HCT116 (cell line): ENCODE measurements around the gene SPSB4. TPM values are rescaled to one million over a fixed set of nuclear protein-coding genes. Genes with fewer than 3 reads are reported as not detected.

Experiments used
- ATAC-seq: fragments of 200-7000 bp; cut with Tn5 transposase; 2 replicates; pipeline ENCODE4 v1.9.1; 2020; ENCODE audit warnings: mild to moderate bottlenecking, moderate library complexity
- BruUV-seq: library from RNA; stranded (reverse); fragments of 400-500 nt; replicated peaks from 2 replicates; lab custom pipeline; 2021; lab: Mats Ljungman, UMichigan
- CTCF ChIA-PET: fragments of 300-600 bp; sonication (Branson Sonifier 250); formaldehyde crosslinking; loops from one replicate; lab custom pipeline; 2021; ENCODE audit warnings: antibody characterized with exemption; lab: Charles Lee
- POLR2A ChIA-PET: fragments of 300-600, 350-600 bp; sonication (Branson Sonifier 250); formaldehyde crosslinking; loops from one replicate; lab custom pipeline; 2021; ENCODE audit warnings: antibody characterized with exemption; lab: Charles Lee
- RAD21 ChIA-PET, 2 experiments: fragments of 300-600 bp; sonication (Branson Sonifier 250); formaldehyde crosslinking; loops; one replicate each; lab custom pipeline; 2023; ENCODE audit warnings: low total read pairs in 2 of 2; ENCODE audit not compliant: uncharacterized antibody in 2 of 2, unreplicated experiment in 2 of 2, low non-redundant PET in 1 of 2; lab: Charles Lee
- DNase-seq: peaks from one replicate; pipeline ENCODE4 v3.0.0-alpha.2; 2010; ENCODE audit warnings: low read depth, low spot score
- H2AFZ ChIP-seq: fragments of 200-600 bp; shearing (Covaris generic), sonication (generic); 2 replicates; pipeline ENCODE4 v1.6.1; 2017; ENCODE audit warnings: low read depth, mixed run types, mixed read lengths, antibody characterized with exemption, low read length; ENCODE audit not compliant: poor library complexity, severe bottlenecking
- H3K27ac ChIP-seq: 2 replicates; pipeline ENCODE4 v1.5.1; 2012; ENCODE audit warnings: low read depth, low read length
- H3K27me3 ChIP-seq: fragments of 200-600 bp; sonication (generic); 2 replicates; pipeline ENCODE4 v1.6.1; 2016; ENCODE audit warnings: mixed run types, low read length, mixed read lengths; ENCODE audit not compliant: insufficient read depth
- H3K36me3 ChIP-seq, 2 experiments: fragments of 200-500 bp in 1 of 2; fragments of 200-600 bp in 1 of 2; sonication (Bioruptor generic) in 1 of 2; sonication (generic) in 1 of 2; 2 replicates each; pipeline versions ENCODE4 v1.5.1 to v1.6.1; 2014 to 2016; ENCODE audit warnings: low read length in 2 of 2, inconsistent platforms in 1 of 2, mixed read lengths in 1 of 2, mixed run types in 1 of 2; ENCODE audit not compliant: insufficient read depth in 2 of 2, control insufficient read depth in 1 of 2
- H3K4me1 ChIP-seq, 2 experiments: fragments of 200-600 bp in 1 of 2; sonication (generic) in 1 of 2; 2 replicates each; pipeline versions ENCODE4 v1.5.1 to v1.6.1; 2012 to 2017; ENCODE audit warnings: low read length in 2 of 2, inconsistent platforms in 1 of 2, mild to moderate bottlenecking in 1 of 2, mixed read lengths in 1 of 2, mixed run types in 1 of 2, moderate library complexity in 1 of 2; ENCODE audit not compliant: insufficient read depth in 2 of 2, control insufficient read depth in 1 of 2
- H3K4me2 ChIP-seq: fragments of 200-600 bp; sonication (generic); 2 replicates; pipeline ENCODE4 v1.6.1; 2017; ENCODE audit warnings: mixed run types, low read length, mixed read lengths
- H3K4me3 ChIP-seq, 2 experiments: fragments of 200-600 bp in 1 of 2; sonication (generic) in 1 of 2; replicated peaks in 1 of 2; 2 replicates each; pipeline ENCODE4 v1.5.1; 2011 to 2016; ENCODE audit warnings: low read length in 2 of 2, control low read depth in 1 of 2, low read depth in 1 of 2, mild to moderate bottlenecking in 1 of 2, mixed read lengths in 1 of 2, mixed run types in 1 of 2
- H3K79me2 ChIP-seq: fragments of 200-600 bp; sonication (generic); 2 replicates; pipeline ENCODE4 v1.6.1; 2017; ENCODE audit warnings: mild to moderate bottlenecking, mixed run types, low read length, moderate library complexity, mixed read lengths; ENCODE audit not compliant: insufficient read depth
- H3K9ac ChIP-seq: fragments of 200-600 bp; sonication (generic); 2 replicates; pipeline ENCODE4 v1.6.1; 2016; ENCODE audit warnings: low read length, mixed read lengths
- H3K9me2 ChIP-seq: fragments of 200-600 bp; sonication (generic), shearing (Covaris generic); 2 replicates; pipeline ENCODE4 v1.6.1; 2017; ENCODE audit warnings: mixed run types, mild to moderate bottlenecking, moderate library complexity; ENCODE audit not compliant: insufficient read depth
- H3K9me3 ChIP-seq, 2 experiments: fragments of 200-500 bp in 1 of 2; fragments of 200-600 bp in 1 of 2; sonication (Bioruptor generic) in 1 of 2; sonication (generic) in 1 of 2; 2 replicates each; pipeline ENCODE4 v1.6.1; 2014 to 2017; ENCODE audit warnings: low read length in 2 of 2, mixed read lengths in 2 of 2, inconsistent platforms in 1 of 2, low read depth in 1 of 2, mild to moderate bottlenecking in 1 of 2, mixed run types in 1 of 2, moderate library complexity in 1 of 2; ENCODE audit not compliant: control insufficient read depth in 1 of 2, insufficient read depth in 1 of 2
- H4K20me1 ChIP-seq: fragments of 200-600 bp; sonication (generic), shearing (Covaris generic); 2 replicates; pipeline ENCODE4 v1.6.1; 2017; ENCODE audit warnings: mixed run types, mild to moderate bottlenecking, moderate library complexity; ENCODE audit not compliant: insufficient read depth
- CBX3 ChIP-seq: IDR thresholded peaks from 2 replicates; pipeline ENCODE4 v1.6.1; 2012; ENCODE audit warnings: low read depth
- ELF1 ChIP-seq: IDR thresholded peaks from 2 replicates; pipeline ENCODE4 v1.6.1; 2012; ENCODE audit warnings: low read depth, borderline replicate concordance
- RAD21 ChIP-seq: IDR thresholded peaks from 2 replicates; pipeline ENCODE4 v1.6.1; 2012; ENCODE audit warnings: low read depth, mild to moderate bottlenecking
- intact Hi-C: fragments of 100-400 bp; cut with micrococcal nuclease; formaldehyde crosslinking; loops from 2 replicates; pipeline ENCODE4 v1.10.0; 2022
- total RNA-seq: library from RNA; stranded (reverse); gene quantifications from one replicate; pipeline ENCODE4 v1.2.1, GENCODE V29; 2021; ENCODE audit not compliant: unreplicated experiment
- TF ChIP-seq, protein P1 (sequence below): IDR thresholded peaks from 2 replicates; pipeline ENCODE4 v1.6.1; 2012
- TF ChIP-seq, protein P2 (sequence below), 3 experiments: fragments of 200-600 bp in 1 of 3; sonication (generic) in 1 of 3; IDR thresholded peaks in 2 of 3; conservative IDR thresholded peaks in 1 of 3; 2 replicates each; pipeline ENCODE4 v1.5.1; 2012 to 2017; ENCODE audit warnings: low read depth in 2 of 3, low read length in 2 of 3, antibody characterized with exemption in 1 of 3, borderline replicate concordance in 1 of 3, control low read depth in 1 of 3, mild to moderate bottlenecking in 1 of 3, mixed read lengths in 1 of 3, mixed run types in 1 of 3, moderate library complexity in 1 of 3; ENCODE audit not compliant: insufficient read depth in 1 of 3
- TF ChIP-seq, protein P3 (sequence below): IDR thresholded peaks from 2 replicates; pipeline ENCODE4 v1.6.1; 2011; ENCODE audit warnings: mild to moderate bottlenecking, low read length, moderate library complexity; ENCODE audit not compliant: insufficient replicate concordance; ENCODE audit errors: extremely low read depth

The SPSB4 gene
- total RNA-seq, 1 experiment from 2014 or later, result 0.57 TPM

DNA sequence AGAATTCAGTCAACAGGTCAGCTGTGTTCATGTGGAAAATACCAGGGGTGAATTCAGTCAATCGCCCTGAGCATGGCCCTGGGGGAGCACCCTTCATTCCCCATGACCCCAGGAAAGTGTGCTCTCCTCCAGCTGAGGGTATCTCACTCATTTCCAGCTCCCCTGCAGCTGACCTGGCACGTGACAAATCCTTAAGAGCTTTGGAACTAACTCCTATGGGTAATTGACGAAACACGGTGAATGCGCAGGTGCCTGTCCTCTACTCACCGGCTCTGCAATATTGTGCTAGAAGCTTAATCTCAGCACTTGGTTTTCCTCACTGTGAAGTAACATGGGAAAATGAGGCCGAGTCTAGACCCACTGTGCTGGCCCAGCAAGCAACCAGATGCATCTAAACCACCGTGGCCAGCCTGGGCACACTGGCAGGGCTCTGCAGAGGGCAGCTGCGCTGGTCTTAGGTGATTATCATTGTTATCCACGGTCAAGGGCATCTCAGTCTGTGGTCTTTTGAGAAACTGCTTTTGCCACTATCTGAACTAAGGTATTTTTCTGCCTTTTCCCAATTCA is 63.1 kb downstream of the SPSB4 start:
- Histone ChIP-seq H3K27me3 (no peaks in the 10 kb centered on the region), H3K4me2 (no peak overlapping the region), H3K79me2 (no peaks in the 10 kb centered on the region), H3K36me3 (no peaks in the 10 kb centered on the region), H3K27ac (no peak overlapping the region), H2AFZ (no peak overlapping the region), H3K4me1 (no peaks in the 10 kb centered on the region), H3K9me3 (peaks cover 0 to 3% of the 10 kb centered on the region in 2 experiments; a peak in 1 of 4 replicates), H3K4me3 (no peak overlapping the region), H4K20me1 (no peaks in the 10 kb centered on the region), H3K9ac (no peak overlapping the region), H3K9me2 (no peaks in the 10 kb centered on the region)
- no peak for TF ChIP-seq CBX3
- TF ChIP-seq, protein P1, sequence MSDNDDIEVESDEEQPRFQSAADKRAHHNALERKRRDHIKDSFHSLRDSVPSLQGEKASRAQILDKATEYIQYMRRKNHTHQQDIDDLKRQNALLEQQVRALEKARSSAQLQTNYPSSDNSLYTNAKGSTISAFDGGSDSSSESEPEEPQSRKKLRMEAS, result no peak
- DNase-seq, result no peak
- intact Hi-C loops, result no loop called here
- ChIA-PET RAD21 (no interaction called here), POLR2A (no interaction called here), CTCF (interaction anchor here (1.4 to 2.6 kb wide), 4 partner anchors 8 to 216 kb away, joined by 3 to 25 read pairs (median 8); no protein-coding TSS in a partner anchor)
- BruUV-seq, result no TSS peak
- no peak for ATAC-seq

DNA sequence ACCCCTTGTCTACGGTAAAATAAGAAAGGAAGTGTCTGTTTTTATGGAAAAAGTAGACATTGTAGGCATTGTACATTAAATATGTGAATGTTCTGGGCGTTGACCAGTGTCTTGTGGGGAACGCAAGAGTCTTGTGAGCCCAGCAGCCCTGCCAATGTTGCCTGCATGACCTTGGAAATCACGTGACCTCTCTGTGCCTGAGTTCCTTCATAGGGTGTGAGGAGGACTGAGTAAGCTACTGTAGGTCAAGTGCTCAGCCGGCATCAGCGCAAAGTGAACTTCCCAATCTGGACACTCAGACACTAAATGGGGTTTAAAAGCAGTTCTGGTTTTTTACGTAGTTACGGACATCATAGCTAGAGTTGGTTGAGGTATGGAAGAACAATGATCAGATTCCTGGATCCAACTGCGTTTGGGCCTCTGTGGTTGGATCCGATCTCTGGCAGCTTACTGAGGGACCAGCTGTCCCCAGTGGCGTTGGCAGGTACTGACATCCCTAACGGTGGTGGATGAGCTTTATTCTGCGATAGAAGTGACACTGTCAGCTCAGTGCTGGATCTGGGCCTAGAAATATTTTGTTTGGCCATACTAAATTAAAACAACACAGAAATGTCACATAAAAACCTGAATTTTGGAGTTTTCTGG is 63.8 kb downstream of the SPSB4 start:
- Histone ChIP-seq H2AFZ (peak overlapping the region; percentile 64), H3K9me3 (peaks cover 0 to 3% of the 10 kb centered on the region in 2 experiments; a peak in 1 of 4 replicates), H4K20me1 (no peaks in the 10 kb centered on the region), H3K79me2 (no peaks in the 10 kb centered on the region), H3K27ac (no peak overlapping the region), H3K4me2 (no peak overlapping the region), H3K36me3 (no peaks in the 10 kb centered on the region), H3K4me3 (no peak overlapping the region), H3K9ac (no peak overlapping the region), H3K9me2 (no peaks in the 10 kb centered on the region), H3K4me1 (no peaks in the 10 kb centered on the region), H3K27me3 (no peaks in the 10 kb centered on the region)
- RAD21 ChIA-PET, result no interaction called here
- intact Hi-C loops, result no loop called here
- DNase-seq (peak; percentile 10), ATAC-seq (peak; percentile 100)
- BruUV-seq, result no TSS peak
- TF ChIP-seq, protein P2, sequence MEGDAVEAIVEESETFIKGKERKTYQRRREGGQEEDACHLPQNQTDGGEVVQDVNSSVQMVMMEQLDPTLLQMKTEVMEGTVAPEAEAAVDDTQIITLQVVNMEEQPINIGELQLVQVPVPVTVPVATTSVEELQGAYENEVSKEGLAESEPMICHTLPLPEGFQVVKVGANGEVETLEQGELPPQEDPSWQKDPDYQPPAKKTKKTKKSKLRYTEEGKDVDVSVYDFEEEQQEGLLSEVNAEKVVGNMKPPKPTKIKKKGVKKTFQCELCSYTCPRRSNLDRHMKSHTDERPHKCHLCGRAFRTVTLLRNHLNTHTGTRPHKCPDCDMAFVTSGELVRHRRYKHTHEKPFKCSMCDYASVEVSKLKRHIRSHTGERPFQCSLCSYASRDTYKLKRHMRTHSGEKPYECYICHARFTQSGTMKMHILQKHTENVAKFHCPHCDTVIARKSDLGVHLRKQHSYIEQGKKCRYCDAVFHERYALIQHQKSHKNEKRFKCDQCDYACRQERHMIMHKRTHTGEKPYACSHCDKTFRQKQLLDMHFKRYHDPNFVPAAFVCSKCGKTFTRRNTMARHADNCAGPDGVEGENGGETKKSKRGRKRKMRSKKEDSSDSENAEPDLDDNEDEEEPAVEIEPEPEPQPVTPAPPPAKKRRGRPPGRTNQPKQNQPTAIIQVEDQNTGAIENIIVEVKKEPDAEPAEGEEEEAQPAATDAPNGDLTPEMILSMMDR (IDR thresholded peaks at IDR 0.05 in 2 of 3, conservative IDR thresholded peaks at IDR 0.05 in 1 of 3; ENCODE audit: borderline replicate concordance in 1 of 3, insufficient read depth in 1 of 3, low read depth in 2 of 3, low read length in 2 of 3), result peak in 2 of 3 experiments; percentile 60 to 73; a peak in 4 of 6 replicates
- TF ChIP-seq RAD21 (no peak), ELF1 (no peak)
- TF ChIP-seq, protein P3, sequence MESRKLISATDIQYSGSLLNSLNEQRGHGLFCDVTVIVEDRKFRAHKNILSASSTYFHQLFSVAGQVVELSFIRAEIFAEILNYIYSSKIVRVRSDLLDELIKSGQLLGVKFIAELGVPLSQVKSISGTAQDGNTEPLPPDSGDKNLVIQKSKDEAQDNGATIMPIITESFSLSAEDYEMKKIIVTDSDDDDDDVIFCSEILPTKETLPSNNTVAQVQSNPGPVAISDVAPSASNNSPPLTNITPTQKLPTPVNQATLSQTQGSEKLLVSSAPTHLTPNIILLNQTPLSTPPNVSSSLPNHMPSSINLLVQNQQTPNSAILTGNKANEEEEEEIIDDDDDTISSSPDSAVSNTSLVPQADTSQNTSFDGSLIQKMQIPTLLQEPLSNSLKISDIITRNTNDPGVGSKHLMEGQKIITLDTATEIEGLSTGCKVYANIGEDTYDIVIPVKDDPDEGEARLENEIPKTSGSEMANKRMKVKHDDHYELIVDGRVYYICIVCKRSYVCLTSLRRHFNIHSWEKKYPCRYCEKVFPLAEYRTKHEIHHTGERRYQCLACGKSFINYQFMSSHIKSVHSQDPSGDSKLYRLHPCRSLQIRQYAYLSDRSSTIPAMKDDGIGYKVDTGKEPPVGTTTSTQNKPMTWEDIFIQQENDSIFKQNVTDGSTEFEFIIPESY, result no peak
- CTCF ChIA-PET, result interaction anchor here (1.0 to 2.6 kb wide), 7 partner anchors 9 to 217 kb away, joined by 3 to 25 read pairs (median 7); no protein-coding TSS in a partner anchor
- POLR2A ChIA-PET, result no interaction called here
